Renal pelvis (tissue), 4 donors: ENCODE results near the gene DDRGK1. TPM values are rescaled to one million over a fixed set of nuclear protein-coding genes. Genes with fewer than 3 reads are reported as not detected.

Experiments
- DNase-seq: peaks from one replicate; pipeline ENCODE4 v3.0.0-alpha.2; 2013
- polyA plus RNA-seq, 3 donors: library from polyadenylated mRNA; unstranded; fragments of 120-200 nt; gene quantifications; one replicate each; pipeline ENCODE4 v1.2.1, GENCODE V29; 2013; ENCODE audit not compliant: insufficient read length in 3 of 3

The DDRGK1 gene
- polyA plus RNA-seq, 3 donors = 55.4 to 65.8 (median 60.8) TPM

GRCh38 chr20:3238616-3239025 lies 34.1 kb upstream of the DDRGK1 start:
- DNase-seq = no peak

DNA sequence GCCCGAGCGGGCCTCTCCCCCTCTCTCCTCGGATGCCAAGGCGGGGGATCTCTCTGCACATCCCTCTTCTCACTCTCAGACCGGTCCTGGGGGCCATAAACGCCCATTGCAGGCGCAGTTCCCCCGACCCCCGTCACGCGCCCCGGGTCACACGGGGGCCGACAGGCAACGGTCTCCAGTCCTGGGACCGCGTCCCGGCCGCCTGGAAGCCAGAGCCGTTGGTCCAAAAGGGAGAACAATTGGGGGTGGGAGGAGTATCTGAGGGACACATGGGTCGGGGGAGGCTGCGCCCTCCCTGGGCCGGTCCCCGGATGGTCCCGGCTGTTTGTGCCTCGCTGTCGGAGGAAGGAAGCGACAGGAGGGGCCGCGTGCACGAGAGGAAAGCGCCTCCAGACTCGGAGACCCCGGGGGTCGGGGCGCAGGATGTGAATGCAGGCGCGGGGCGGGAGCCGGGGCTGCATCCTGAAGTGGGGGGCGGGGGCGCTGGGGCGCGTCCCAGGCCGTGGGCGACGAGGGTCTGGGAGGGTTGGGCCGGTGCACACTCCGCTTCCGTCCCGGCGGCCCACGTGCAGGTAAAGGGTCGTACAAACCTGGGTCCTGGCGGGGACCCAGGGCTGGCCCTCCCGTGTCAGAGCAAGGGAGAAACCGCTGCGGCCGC lies 33.6 kb upstream of the DDRGK1 start:
- no peak for DNase-seq

DNA sequence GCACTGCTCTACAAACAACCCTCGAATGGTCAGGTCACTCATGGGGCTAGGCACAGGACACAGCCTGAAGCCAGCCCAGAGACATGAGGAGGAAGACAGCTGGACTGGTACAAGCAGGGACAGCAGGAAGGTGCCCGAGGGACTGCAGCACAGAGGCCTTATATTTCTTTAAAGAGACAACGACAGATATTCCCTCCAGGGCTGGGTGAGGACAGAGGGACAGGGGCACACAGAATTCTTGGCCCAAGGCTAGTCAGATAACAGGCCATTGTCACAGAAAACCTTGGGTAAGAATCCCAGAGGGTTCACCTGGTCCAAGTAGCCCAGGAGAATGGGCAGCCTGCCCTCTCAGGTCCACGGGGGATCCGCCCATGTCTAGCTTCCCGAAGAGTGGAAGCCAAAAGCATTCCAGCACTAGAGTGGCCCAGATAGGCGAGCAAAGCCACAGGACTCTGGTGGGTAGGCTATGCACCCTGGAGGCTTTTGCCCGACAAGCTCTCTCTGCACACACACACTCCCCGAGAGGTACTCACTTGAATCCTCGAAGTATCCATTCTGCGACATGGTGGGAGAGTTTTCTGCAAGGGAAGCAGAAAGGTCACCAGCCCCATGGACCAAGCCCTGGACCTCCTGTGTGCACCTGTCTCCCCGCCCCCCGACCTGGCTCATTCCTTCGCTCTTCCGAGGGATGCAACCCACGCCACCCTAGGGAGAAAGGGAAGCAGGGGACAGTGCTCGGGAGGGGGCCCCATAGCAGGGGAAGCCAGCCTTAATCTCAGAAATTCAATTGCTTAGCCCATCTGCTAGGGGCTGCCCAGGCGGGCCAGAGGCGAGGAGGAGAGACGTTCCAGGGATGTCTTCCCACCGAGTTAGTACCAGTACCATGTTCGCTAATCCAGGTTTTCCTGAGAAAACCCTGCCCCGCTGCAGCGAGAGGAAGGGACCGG lies 32.8 kb upstream of the DDRGK1 start:
- no peak for DNase-seq

GRCh38 chr20:3235666-3236324 lies 31.3 kb upstream of the DDRGK1 start:
- no peak for DNase-seq

GRCh38 chr20:3233991-3234498 lies 29.6 kb upstream of the DDRGK1 start:
- DNase-seq = no peak

- DNase-seq = no peak
Measured at GRCh38 chr20:3233131-3233990, 28.9 kb upstream of the DDRGK1 start.

DNA sequence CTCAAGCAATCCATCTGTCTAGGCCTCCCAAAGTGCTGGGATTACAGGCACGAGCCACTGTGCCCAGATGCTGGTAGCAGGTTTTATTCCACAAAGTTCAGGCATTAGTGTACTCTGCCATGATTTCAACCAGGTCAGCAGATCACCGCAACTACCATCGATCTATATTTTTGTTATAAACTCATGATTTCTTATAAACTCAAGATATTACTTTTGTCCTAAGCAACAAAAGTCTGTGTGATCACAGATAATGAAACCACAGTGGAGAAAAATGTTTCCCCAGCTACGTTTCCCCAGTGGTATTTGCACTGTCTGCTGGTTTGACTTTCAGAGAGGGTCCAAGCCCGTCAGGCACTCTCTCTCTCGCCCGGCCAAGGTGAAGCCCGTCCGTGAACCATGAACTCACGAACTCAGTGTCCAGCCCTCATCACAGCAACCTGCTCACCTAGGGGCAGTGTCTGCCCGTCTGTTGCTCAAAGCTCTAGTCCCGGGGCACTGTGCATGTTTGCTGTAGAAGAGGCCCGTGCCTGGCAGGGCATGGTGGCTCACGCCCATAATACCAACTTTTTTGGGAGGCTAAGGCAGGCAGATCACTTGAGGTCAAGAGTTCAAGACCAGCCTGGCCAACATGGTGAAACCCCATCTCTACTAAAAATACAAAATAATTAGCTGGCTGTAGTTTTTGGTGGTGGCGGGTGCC lies 27.6 kb upstream of the DDRGK1 start:
- DNase-seq = no peak

- no peak for DNase-seq
Measured at GRCh38 chr20:3231116-3231515, 26.6 kb upstream of the DDRGK1 start.

DNA sequence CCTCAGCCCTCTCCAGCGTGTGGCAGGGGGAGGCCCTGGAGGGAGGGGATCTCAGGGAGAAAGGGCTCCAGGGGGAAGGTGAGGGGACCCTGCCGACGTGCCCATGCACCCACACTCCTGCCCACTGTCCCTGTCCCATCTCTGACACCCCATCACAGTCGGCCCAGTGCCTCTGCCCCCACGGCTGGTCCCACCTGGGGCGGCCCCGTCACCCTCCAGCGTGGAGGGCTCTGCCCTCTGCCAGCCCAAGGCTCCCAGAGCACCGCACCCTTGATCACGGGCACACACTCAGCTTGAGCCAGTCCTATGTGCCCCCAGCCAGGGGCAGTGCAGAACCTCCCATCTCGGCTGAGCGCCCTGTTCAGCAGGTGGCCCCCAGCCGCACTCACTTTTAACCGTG lies 25.3 kb upstream of the DDRGK1 start:
- no peak for DNase-seq

DNA sequence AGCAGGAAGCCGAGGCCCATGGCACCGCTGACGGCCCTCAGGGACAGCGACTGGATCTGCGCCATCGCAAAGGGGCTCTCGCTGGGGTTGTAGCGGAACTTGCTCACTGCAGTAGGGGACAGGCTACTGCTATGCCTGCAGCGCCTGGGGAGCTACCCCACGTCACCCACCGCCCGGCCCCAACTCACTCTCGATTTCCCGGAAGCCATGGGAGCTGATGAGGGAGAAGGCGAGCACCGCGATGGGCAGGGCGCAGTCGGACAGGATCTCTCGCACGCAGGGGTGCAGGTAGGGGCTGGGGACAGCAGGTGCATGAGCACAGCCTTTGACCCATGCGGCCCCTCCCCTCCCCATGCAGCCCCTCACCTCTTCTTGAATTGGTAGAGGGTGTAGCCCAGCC lies 24.7 kb upstream of the DDRGK1 start:
- no peak for DNase-seq

DNA sequence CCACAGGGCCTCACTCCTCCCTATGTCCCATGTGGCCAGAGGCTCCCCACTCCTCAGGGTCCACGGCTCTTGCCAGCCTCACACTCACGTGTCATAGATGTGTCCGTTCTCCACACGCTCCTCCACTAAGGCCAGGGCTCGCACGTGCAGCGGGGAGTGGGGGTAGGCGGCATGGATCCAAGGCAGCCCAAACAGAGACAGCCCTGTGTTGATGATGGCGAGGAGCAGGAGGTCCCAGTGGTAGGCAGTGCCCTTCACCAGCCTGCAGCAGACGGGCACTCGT lies 24.2 kb upstream of the DDRGK1 start:
- no peak for DNase-seq

DNA sequence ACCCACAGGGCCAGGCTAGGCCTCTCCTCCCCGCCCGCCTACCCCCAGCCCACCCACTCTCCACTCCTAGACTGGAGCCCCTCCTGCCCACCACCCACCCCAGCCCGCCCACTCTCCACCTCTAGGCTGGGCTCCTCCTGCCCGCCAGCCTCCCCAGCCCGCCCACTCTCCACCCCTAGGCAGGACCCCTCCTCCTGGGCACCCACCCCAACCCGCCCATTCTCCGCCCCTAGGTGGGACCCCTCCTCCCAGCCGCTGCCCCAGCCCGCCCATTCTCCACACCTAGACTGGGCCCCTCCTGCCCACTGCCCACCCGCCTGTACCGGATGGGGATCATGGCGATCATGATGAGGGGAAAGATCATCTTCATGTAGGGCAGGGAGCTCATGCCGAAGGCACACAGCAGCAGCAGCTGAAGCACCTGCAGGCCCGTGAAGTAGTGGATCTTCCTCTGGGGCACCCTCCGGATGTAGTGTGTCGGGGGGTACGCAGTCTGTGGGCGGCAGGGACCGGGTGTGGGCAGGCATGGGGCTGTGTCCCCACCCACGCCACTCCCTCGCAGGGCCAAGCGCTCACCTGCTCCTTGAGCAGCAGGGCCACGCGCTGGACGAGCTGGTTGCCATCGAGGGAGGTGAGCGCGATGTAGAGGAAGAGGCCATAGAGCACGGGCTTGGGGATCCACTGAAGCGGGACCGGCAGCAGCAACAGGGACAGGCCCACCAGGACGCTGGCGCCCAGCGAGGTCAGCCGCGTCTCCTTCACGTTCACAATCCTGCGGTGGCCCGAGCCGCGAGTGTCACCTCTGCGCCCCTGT lies 23.7 kb upstream of the DDRGK1 start:
- no peak for DNase-seq

DNA sequence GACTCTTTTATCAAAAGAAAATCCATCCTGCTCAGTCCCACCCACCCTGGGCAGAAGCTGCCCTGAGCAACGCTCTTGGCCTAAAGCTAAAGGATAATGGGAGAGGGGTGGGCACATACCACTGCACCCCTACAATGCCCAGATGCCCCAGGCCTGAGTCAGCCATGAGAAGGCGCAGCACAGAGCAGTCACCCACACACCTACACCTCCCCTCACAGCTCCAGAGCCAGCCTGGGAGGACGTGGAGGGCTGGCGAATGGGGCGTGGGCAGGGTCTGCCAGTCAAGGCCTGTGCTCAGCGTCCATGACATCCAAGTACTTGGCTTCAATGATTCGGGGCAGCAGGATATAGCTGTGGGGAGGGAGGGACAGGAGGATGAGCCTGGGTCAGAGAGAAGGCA lies 23.0 kb upstream of the DDRGK1 start:
- DNase-seq = no peak

DNA sequence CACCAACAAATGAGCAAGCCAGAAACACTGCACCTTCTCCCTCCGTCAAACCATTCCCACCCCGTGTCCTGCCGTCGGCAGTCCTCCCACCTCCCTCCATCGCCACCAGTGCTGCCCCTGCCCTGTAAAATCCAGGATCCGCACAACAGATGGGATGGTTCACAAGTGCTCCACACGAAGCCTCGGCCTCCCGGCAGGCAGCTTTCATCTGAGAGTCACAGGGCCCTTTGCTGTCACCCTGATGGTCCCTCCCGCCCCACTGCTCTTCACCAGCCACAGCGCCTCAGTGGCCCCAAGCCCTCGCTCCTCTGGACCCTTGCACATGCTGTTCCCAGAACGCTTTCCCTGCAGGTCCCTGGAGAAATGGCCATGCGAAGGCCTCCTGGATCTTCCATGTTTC lies 22.4 kb upstream of the DDRGK1 start:
- DNase-seq = no peak

GRCh38 chr20:3226093-3226492 lies 21.6 kb upstream of the DDRGK1 start:
- no peak for DNase-seq

GRCh38 chr20:3224681-3225421 lies 20.4 kb upstream of the DDRGK1 start:
- no peak for DNase-seq

DNA sequence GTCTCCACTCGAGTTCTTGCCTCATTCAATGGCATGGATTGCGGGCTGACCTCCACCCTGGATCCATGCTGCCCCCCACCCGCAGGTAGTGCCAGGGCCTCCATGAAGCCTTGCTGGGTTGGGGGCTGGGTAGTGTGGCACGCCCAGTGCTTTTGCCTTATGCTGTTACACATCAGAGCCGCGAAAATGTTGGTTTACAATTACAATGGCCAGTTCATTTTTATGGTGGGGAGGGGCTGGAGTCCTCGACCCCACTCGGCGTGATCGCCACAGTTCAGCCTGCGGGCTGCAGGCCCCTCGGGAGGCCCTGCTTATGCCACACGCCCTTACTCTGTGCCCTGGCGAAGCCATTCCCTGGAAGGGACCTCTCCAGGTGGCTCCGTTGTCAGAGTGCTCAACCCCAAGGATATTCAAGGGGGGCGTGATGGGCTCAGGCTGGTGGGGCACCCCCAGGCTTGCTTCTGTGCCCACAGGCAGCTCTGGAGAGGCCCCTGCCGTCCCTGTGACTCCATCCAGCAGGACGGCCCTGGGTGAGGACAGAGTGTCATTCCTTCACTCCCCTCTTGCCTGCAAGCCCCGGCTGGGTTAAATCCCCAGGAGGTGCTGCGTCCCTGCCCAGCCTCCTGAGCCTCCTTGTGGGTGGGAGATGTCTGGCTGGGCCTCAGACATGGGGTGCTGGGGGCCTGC lies 19.7 kb upstream of the DDRGK1 start:
- no peak for DNase-seq

- DNase-seq = no peak
Measured at GRCh38 chr20:3223651-3223993, 19.1 kb upstream of the DDRGK1 start.
